NB4 (cell line): ENCODE measurements around the gene INO80C.

ENCODE experiments used
- DNase-seq: peaks from one replicate; pipeline ENCODE4 v3.0.0; 2010; ENCODE audit warnings: low read depth
- H3K4me3 ChIP-seq: one replicate; pipeline ENCODE4 v1.5.1; 2011; ENCODE audit warnings: mild to moderate bottlenecking, low read depth, low read length, moderate library complexity
- MAX ChIP-seq: IDR thresholded peaks from 2 replicates; pipeline ENCODE4 v1.6.1; 2011; ENCODE audit warnings: low read depth, low read length
- MYC ChIP-seq: IDR thresholded peaks from 2 replicates; pipeline ENCODE4 v1.6.1; 2011; ENCODE audit warnings: low read depth, low read length
- POLR2A ChIP-seq: IDR thresholded peaks from 2 replicates; pipeline ENCODE4 v1.6.1; 2011; ENCODE audit warnings: mild to moderate bottlenecking; ENCODE audit not compliant: insufficient read length; ENCODE audit errors: extremely low read depth
- TF ChIP-seq, protein P1 (sequence below): IDR thresholded peaks from one replicate; pipeline ENCODE4 v1.5.1; 2012; ENCODE audit warnings: low read depth, low read length

Gene INO80C, protein sequence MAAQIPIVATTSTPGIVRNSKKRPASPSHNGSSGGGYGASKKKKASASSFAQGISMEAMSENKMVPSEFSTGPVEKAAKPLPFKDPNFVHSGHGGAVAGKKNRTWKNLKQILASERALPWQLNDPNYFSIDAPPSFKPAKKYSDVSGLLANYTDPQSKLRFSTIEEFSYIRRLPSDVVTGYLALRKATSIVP

DNA sequence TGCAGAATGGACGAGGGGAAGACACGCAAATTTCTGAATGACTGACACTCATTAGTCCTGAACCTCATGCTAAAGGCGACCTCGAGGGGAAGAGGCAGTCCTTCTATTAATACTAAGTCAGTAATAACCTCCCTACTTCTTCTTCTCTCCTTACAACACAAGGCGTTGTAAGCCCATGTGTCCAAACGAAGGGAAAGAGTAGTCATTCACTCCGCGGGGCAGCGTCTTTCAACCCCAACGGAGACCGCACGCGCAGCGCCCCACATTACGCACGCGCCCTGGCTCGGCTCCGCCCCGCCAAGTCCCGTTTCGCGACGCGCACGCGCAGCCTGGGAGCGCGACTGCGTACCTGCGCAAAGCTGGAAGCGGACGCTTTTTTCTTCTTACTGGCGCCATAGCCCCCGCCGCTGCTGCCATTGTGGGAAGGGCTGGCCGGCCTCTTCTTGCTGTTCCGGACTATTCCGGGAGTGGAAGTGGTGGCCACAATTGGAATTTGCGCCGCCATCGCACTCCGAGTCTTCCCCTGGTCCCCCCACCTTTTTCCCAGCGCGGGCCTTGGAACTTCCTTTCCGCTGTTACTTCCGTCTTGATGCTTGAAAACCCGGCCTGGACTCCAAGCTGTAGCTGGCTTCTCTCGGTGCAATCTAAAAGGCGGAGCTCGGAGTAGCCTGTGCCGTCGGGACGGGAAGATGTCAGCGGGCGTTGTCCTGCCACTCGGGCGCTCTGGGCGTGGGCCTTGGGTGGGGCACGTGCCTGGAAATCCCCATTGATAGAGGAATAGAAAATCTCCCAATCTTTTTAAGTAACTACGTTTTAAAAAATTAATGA lies at the start of gene INO80C:
INO80C (minus strand) TSS at position 591 of the 828 bp plus-strand sequence; CDS start at position 505, 86 bp downstream.
- peak; percentile 94 for DNase-seq
- peak within 1 kb of the TSS; percentile 88 for H3K4me3 ChIP-seq
- TF ChIP-seq, protein P1, sequence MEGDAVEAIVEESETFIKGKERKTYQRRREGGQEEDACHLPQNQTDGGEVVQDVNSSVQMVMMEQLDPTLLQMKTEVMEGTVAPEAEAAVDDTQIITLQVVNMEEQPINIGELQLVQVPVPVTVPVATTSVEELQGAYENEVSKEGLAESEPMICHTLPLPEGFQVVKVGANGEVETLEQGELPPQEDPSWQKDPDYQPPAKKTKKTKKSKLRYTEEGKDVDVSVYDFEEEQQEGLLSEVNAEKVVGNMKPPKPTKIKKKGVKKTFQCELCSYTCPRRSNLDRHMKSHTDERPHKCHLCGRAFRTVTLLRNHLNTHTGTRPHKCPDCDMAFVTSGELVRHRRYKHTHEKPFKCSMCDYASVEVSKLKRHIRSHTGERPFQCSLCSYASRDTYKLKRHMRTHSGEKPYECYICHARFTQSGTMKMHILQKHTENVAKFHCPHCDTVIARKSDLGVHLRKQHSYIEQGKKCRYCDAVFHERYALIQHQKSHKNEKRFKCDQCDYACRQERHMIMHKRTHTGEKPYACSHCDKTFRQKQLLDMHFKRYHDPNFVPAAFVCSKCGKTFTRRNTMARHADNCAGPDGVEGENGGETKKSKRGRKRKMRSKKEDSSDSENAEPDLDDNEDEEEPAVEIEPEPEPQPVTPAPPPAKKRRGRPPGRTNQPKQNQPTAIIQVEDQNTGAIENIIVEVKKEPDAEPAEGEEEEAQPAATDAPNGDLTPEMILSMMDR, result no peak
- TF ChIP-seq POLR2A (peak; percentile 95), MYC (peak; percentile 86), MAX (peak; percentile 85)

GRCh38 chr18:35547008-35547605 lies 49.3 kb upstream of the INO80C start:
- DNase-seq, result no peak
- H3K4me3 ChIP-seq, result no peak overlapping the region
- TF ChIP-seq, protein P1, result no peak
- TF ChIP-seq MAX (no peak), POLR2A (no peak), MYC (no peak)

- TF ChIP-seq POLR2A (no peak), MYC (no peak), MAX (no peak)
- TF ChIP-seq, protein P1, result no peak
- no peak overlapping the region for H3K4me3 ChIP-seq
- DNase-seq, result no peak
Observed at GRCh38 chr18:35542356-35542755, 44.6 kb upstream of the INO80C start.

- DNase-seq, result no peak
- TF ChIP-seq POLR2A (no peak), MAX (no peak), MYC (no peak)
- TF ChIP-seq, protein P1, result no peak
- no peak overlapping the region for H3K4me3 ChIP-seq
Observed at GRCh38 chr18:35535297-35535696, 37.5 kb upstream of the INO80C start.

GRCh38 chr18:35533916-35534405 lies 36.2 kb upstream of the INO80C start:
- no peak for TF ChIP-seq POLR2A
- TF ChIP-seq, protein P1, result no peak
- TF ChIP-seq MAX, result no peak
- no peak for TF ChIP-seq MYC
- no peak overlapping the region for H3K4me3 ChIP-seq
- DNase-seq, result no peak
